GM21528 (cell line): ENCODE results near the gene RXFP4.

Experiments
- ATAC-seq: cut with Tn5 transposase; IDR thresholded peaks from one replicate; pipeline ENCODE4 v1.9.1; 2021; ENCODE audit warnings: mild to moderate bottlenecking, moderate library complexity; ENCODE audit not compliant: unreplicated experiment, low FRiP score

Gene RXFP4

DNA sequence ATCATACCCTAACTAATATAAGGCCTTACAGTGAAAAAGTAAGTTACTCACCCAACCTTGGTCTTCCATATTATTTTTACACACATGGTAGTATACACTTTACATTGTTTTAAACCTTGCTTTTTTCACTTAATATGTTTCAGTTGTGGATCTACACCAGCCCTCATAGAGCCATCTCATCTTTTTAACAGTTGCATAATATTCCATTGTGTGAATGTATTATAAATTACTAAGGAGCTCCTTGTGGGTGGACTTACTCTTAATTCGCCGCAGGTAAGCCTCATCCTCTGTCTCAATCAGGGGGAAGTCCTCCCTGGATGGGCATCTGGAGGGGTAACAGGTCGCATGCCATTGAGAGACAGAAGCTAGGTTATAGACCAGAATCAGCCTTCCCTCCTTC is 13.2 kb downstream of the RXFP4 start:
- no peak for ATAC-seq

DNA sequence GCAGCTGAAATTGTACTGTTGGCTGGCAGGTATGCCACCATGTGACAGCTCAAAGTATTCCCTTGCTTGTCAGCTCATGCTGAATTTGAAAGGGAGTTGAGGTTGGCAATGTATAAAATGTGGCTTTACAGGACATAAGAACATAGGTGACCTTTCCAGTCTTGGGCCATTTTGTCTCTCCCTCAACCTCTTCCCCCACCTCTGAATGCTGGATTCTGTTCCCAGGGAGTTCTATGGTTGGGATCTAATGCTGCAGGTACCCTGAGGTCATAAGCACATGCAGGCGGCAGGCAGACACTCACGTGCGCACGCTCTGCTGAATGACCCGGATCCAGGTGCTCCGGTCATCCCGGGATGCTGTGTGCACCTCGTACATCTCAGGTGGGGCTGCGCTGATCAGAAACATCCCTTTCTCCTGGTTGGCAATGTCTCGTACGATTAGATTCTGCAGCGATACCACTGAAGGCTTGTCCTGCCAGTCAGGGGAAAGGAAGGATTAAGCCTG is 16.0 kb downstream of the RXFP4 start:
- ATAC-seq, result no peak

DNA sequence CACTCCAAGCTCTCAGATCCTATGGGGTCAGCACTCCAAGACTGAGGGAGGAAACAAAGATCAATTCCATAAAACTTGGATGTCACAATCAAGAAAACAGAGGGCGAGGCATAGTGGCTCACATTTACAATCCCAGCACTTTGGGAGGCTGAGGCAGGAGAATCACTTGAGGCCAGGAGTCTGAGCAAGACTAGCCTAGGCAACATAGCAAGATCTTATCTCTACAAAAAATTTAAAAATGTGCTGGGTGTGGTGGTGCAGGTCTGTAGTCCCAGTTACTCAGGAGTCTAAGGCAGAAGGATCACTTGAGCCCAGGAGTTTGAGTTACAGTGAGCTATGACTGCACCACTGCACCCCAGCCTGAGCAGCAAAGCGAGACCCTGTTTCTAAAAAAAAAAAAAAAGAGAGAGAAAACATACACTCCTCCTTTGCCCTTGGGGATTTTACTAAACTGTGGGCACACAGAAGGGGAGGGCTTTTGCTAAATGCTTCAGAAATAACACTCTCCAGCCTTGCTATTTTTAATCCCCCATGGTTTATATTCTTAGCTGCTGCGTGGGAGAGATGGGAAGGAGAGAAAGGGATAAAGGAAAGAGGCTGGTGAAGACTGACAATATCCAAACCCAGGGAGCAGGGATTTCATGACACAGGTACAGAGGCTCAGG is 18.8 kb downstream of the RXFP4 start:
- no peak for ATAC-seq

DNA sequence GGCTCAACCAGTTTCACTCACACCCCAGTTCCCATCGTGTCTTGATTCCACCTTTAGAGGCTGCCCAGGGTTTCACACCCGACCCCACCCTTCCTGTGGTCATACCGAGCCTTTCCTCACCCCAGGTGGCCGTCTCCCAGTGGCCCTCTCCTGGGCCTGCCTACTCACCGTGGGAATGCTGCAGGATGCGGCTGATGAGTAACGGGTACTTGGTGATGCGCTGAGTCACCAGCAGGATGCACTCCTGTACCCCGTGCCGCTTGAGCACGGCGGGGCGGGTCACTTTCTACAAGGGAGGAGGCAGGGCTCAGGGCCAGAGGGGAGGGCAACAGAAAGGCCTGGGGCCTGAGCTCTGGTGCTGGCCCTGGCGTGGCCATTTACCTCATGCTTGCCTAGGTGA is 20.5 kb downstream of the RXFP4 start:
- no peak for ATAC-seq

DNA sequence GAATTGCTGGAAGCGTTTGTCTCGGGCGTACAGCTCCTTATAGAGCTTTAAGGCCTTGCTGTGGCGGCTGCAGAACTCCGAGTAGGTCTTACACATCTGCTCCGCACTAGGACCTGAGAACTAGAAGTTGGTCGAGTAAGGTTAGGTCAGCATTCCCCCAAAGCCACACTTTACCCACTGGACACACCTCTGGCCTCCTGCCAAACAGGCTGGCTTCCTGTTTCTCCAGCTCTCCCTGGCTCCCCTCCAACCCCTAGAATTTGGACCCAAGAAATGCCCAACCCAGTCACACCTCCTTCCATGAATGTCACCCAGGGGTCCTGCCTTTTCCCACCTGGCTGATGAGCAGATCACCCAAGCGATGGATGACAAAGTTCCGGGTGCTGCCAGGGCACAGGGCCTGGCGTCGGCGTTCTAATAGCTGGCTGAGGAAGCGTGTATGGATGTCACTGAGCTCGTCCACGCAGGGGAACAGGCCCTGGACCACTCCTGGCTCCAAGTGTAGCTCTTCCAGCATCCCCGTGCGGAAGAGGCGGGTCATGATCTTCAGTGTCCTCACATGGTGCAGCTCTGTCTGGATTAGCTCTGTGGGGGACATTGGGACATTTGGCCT is 21.3 kb downstream of the RXFP4 start:
- ATAC-seq, result no peak

DNA sequence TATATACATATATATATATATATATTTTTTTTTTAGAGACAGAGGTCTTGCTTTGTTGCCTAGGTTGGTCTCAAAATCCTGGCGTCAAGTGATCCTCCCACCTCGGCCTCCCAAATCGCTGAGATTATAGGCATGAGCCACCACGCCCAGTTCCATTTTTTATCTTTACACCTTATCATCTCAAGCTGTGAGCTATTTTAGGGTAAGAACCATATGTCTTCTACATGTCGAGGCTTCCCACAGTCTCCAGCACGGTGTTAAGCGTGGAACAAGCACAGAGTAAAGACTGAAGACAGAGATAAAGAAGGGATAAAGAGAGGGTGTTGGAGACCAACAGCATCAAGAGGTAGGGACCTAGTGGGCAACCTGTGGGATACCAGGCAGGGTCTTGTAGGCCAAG is 22.8 kb downstream of the RXFP4 start:
- no peak for ATAC-seq

DNA sequence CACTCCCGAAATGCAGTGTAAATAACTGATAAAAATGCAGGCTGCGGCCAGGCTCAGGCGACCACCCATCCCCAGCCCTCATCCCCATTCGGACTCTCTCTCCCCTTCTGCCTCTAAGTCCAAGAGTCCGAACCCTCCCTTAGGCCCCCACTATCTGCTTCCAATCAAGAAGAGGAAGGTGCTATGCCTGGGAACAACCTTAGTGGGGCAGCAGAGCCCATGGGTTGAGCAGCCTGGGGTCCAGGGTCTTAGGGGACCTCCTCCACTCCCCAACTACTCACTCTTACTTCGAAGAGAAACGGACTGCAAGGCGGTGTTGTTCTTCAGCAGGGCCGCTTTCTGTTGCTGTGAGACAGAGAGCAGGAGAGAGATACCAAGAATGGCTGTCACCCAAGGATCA is 24.7 kb downstream of the RXFP4 start:
- ATAC-seq, result no peak

DNA sequence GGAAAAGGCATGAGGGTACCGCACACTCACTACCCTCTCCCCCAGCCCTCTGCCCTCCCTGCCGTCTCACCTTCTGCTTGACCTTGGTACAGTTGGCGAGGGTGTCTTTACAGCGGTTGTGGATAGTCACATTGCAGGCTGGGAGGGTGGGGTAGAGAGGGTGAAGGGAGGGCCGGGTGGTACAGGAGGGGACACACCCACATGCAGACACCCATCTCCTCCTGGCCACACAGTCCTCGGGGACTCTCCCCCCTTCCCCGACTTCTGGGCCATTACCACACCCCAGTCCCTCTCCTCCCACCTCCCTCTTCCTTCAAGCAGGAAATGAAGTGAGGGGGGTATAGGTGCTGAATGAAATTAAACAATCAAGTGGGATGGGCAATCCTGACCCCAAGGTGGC is 25.3 kb downstream of the RXFP4 start:
- no peak for ATAC-seq

DNA sequence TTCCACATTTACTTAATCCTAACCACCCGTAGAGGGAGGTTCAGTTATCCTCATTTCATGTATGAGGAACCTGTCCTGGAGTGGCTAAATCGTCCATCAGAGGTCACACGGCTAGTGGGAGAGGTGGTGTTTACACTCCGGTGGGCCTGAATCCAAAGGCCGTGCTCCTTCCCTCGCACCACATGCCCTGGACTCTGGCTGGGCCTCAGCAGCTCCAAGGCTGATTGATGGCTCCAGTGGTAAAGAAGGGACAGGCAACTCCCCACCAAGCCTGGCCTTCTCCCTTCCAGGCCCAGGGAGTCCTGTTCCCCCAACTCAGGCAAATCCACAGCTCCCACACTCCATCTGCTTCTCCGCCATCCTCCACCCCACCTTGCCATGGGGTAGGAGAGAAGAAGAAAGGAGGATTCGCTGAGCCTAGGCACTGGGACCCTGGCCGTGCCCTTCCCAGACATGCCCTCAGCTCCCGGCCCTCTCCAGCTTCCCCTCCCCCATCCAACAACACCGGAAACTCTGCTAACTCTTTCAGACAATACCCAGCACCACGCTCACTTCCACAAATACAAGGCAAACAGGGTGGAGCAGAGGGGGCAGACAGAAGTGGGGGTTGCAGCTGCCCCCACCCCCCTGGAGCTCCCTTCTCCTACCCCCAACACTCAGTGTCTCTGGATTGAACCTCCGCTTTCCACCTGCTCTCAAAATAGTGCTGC is 26.1 kb downstream of the RXFP4 start:
- no peak for ATAC-seq

DNA sequence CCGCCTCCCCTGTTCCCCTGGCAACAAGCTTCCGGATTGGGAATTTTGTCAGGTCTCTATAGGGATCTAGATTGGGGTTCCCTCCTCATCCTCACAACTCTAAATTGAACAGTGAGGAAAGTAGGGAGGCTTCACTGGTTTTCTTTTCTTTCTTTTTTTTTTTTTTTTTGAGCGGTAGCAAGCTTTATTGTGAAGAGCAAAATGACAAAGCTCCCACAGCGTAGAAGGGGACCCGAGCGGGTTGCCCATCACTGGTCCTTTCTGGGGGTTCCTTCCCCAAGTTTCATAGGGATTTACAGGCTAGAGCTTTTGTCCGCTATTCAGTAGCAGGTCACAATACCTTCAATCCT is 26.6 kb downstream of the RXFP4 start:
- ATAC-seq, result no peak

DNA sequence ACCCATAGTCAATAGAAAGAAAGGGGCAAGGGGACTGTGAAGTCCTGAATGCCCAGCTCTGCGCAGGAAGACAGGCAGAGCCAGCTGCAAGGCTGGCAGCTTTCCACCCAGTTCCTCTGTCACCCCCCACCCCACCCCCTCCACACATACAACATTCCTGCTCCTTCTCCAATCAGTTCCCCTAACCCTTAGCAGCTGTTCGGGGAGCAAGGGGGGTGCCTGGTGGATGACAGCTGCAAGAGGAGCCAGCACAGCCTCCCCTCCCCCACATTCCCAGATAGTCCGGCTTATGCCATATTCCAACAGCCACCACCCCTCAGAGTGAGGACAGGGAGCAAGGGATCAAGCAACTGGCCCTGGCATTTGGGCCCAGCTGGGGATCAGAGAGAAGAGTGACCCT is 27.2 kb downstream of the RXFP4 start:
- ATAC-seq, result no peak

DNA sequence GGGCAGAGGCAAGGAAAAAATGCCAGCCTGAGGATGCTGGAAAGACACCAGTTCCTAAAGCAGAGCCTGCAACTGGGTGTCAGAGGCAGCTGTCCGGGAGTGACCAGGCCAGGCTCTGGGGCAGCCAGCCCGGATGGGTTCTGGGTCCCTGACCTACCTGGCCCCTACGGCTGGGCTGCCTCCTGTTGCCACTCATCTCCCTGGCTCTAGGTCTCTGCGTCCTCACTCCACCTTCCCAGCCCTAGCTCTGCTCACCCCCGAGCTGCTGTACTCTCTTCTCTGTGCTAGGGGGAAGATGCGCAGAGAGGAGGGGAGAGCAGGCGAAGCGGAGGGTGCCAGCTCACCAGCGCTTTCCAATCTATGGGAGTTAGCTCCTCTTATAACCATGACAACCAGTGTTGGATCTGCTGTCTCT is 27.9 kb downstream of the RXFP4 start:
- no peak for ATAC-seq

DNA sequence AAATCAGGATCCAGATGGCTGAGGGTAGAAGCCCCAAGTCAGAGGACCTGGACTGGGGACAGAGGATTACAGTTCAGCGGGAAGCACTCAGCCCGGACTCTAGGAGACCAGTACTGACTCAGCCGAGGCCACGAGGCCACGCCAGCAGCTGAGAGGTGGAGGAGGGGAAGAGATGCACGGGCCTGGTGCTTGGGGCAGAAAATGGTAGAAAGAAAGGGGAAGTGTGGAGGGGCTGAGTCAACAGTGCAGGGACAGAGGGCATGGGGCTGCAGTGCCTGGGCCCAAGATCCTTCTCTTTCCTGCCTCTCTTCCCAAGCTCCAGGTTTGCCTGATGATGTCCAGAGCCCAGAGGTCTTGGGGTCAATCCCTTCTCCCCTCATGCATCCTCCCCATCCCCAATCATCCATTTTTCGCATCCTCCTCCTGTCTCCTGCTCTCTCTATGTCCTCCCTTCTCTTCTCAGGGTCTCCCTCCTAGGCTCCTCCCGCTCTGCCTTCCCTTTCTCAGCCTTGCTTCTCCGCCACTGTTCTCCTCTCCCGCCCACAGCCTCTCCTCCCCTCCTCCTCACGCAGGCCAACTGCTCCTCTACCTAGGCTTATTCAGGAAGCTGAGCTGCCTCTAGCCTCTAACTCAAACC is 29.2 kb downstream of the RXFP4 start:
- ATAC-seq, result no peak

DNA sequence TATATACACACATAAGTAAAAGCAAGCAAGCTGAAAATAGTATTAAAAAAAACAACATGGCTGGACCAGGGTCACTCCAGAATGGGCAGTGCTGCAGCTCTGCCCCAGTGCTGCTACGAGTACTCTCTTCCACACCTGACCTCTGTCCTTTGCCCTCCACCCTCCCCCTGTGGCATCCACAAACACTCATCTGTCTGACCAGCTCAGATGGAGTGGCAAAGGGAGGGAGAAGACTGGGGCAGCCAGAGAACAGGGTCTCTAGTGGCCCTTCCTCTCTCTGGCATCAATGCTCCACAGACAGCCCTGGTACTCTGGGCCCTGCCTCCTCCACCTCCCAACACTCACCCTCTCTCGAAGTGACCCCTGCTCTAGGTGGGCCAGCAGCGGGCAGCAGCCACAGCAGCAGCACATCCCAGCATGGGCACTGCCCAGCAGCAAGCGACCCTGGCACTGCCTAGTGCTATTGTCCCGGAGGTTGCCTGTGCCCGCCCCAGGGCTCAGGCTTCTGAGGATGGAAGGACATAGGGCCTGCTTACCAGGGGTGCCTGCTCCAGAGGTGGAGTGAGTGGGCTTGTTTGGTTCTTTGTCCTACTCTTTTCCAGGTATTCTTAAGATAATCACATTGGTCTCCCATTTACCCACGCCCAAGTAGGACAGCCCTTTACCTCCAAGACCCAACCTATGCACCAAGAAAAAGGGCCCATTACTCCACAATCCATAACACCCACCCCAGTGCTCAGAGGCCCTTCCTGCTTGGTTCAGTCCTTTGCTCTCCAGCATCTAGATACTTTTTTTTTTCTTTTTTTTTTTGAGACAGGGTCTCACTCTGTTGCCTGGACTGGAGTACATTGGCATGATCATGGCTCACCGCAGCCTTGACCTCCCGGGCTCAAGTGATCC is 30.7 kb downstream of the RXFP4 start:
- ATAC-seq, result no peak

DNA sequence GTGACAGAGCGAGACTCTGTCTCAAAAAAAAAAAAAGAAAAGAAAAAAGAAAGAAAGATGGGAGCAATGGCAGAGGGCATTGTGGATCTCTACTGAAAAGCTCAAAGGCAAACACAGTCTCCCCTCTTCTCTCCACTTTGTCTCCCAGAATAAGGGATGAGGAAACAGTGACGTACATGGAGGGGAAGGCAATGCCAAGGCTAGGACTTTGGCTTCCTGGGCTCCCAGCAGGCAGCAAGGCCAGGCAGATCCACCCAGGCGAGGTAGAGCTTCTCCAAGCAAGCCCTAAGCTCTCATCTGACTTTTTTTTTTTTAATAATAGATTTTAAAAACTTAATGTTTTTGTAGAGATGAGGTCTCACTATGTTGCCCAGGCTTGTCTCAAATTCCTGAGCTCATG is 32.3 kb downstream of the RXFP4 start:
- no peak for ATAC-seq

DNA sequence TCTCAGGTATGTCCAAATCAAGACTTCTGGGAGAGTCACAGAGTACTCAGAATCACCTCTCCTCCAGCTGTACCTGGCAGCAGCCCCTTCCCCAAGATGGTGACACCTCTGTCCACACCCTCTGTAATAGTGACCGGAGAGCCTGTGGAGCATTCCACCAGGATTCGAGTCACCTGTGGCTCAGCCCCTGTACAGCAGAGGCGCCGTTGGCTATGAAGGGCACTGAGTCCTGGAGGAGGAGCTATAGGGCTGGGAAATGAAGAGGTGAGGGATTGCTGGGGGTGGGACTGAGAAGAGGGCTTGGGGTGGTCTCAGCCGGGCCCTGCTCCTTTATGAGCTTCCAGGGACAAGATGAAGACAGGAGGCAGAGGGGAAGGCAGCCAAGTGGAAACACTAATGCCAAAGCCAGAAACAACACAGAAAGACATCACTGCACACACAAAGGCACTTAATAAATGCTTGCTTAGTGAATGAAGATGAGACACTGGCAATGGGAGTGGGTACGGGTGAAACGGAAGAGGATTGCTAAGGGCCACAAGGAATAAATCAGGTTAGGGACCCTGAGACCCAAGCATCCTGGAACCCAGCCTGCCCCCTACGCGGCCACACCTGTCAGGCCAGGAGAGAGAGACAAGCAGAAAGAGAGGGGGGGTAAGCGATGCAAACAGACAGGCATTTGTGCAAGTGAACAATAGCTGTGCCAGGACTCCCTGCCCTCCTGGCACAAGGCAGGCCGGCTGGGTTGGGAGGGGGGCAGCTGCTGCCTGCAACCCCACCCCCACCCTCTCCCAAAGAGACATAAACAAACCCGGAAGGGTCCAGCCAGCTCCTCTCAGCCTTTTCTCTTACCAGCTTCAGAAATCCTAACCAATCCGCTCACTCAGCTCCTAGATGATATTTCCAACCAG is 33.0 kb downstream of the RXFP4 start:
- ATAC-seq, result no peak

DNA sequence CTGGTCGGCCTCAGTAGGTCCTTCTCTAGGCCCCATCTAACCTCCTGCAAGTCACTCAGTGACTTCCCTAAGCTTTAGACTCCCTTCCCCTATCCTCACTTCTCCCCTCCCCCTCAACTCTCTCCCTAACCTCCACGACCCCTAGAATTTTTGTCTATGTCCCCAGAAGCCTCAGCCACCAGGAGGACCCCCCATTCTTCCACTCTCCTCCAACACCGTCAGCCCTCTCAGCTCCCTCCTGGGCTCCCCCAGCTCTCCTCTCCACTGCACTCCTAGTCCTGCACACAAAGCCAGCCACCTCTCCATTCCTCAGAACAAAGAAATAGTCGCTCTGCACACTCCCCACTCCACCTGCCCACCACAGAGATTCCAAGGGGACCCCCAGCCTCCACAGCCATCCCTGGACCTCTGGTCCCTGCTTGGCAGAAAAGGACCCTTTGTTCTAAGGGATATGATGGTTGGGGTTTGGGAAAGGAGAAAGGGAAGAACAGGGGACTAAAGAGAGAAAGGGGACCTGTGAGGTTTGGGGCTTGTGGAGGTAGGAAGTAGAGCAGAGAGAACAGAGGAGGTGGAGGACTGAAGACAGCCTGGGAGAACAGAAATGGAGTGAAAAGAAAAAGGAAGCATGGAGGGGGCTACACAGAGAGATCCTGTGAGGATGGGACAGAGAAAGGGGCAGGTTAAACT is 34.1 kb downstream of the RXFP4 start:
- ATAC-seq, result no peak

DNA sequence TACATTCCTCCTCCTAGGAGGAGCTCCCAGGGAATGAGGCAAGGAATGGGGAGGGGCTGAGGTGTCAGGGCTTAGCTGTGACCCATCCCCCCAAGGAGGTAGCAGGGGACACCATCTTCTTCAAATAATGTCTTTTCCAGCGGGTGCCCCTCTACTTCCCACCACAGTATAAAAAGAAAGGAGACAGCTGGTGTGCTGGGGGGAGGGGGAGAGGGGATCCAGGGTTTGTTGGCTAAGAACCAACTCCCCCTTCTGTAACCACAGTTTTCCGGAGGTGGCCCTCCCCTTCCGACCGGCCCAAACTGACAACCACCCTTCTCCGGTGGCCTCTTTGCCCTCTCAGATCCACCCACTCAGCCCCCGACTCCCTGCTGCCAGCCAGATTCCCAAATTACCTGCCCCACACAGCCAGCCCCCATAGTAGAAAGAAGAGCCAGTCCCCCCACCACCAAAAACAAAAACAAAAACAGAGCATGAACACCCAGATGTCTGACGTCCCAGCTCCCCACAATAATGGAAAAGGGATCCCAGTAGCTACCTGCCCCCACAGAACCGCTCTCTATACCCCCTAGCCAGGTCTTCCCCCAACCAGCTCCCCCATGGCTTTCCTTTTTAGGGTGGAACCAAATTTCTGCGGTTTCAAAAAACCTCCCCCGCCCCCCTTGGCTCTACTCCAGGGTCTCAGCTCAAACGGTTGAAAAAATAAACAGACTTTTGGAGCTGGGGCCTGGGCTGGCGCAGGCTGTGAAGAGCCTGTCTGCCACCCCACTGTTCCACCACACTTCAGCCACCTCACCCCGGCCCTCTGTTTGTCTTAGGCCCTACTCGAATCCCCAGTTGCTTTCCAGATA is 34.8 kb downstream of the RXFP4 start:
- no peak for ATAC-seq
